Mesothelial cell of epicardium (in vitro differentiated cells): Measurements from ENCODE around the gene CCDC88A. TPM values are rescaled to one million over a fixed set of nuclear protein-coding genes. Genes with fewer than 3 reads are reported as not detected.

Experiments
- DNase-seq, 2 experiments: peaks; one replicate each; pipeline ENCODE4 v3.0.0; 2021; ENCODE audit warnings: low spot score in 2 of 2; ENCODE audit not compliant: unreplicated experiment in 2 of 2
- H3K27ac Mint-ChIP-seq: 2 replicates; pipeline ENCODE4 v1.8.0; 2021; ENCODE audit warnings: mixed read lengths
- H3K27me3 Mint-ChIP-seq: 2 replicates; pipeline ENCODE4 v1.8.0; 2021; ENCODE audit warnings: low read depth, mixed read lengths
- H3K36me3 Mint-ChIP-seq: 2 replicates; pipeline ENCODE4 v1.8.0; 2021; ENCODE audit warnings: mixed read lengths
- H3K4me1 Mint-ChIP-seq: 2 replicates; pipeline ENCODE4 v1.8.0; 2021; ENCODE audit warnings: mixed read lengths
- H3K4me3 Mint-ChIP-seq: 2 replicates; pipeline ENCODE4 v1.8.0; 2021; ENCODE audit warnings: mild to moderate bottlenecking, moderate library complexity, mixed read lengths
- H3K9me3 Mint-ChIP-seq: 2 replicates; pipeline ENCODE4 v1.8.0; 2021; ENCODE audit warnings: mixed read lengths
- total RNA-seq: library from RNA; stranded (reverse); gene quantifications from 3 replicates; pipeline ENCODE4 v1.2.1, GENCODE V29; 2021
- TF ChIP-seq, protein P1 (sequence below): fragments of 200-600 bp; sonication (generic); IDR thresholded peaks from one replicate; pipeline ENCODE4 v1.5.0; 2021; ENCODE audit warnings: antibody characterized with exemption; ENCODE audit not compliant: unreplicated experiment

The CCDC88A gene
- total RNA-seq, 1 donor from 2014 or later, result 60.1 TPM

DNA sequence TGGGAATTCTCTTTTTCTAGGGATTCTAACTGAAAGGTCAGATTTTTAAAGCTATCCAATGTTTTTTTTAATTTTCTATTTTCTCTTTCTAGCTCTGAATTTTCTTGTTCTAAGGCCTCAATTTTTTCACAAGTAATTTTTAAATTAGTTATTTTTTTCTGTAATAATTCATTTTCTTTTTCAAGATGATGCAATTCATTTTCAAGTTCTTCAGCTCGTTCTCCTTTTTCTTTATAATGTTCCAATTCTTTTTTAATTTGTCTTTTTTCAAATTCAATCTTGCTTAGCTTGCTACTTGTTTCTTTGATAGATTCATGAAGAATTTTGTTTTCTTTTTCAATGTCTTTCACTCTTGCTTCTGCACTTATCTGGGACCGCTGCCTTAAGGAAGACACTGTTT lies 84.9 kb downstream of the CCDC88A start:
- H3K27ac Mint-ChIP-seq, result no peak overlapping the region
- no peaks in the 10 kb centered on the region for H3K27me3 Mint-ChIP-seq
- DNase-seq, result no peak
- no peak overlapping the region for H3K4me3 Mint-ChIP-seq
- TF ChIP-seq, protein P1, sequence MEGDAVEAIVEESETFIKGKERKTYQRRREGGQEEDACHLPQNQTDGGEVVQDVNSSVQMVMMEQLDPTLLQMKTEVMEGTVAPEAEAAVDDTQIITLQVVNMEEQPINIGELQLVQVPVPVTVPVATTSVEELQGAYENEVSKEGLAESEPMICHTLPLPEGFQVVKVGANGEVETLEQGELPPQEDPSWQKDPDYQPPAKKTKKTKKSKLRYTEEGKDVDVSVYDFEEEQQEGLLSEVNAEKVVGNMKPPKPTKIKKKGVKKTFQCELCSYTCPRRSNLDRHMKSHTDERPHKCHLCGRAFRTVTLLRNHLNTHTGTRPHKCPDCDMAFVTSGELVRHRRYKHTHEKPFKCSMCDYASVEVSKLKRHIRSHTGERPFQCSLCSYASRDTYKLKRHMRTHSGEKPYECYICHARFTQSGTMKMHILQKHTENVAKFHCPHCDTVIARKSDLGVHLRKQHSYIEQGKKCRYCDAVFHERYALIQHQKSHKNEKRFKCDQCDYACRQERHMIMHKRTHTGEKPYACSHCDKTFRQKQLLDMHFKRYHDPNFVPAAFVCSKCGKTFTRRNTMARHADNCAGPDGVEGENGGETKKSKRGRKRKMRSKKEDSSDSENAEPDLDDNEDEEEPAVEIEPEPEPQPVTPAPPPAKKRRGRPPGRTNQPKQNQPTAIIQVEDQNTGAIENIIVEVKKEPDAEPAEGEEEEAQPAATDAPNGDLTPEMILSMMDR, result no peak
- peaks cover 11% of the 10 kb centered on the region for H3K36me3 Mint-ChIP-seq
- H3K9me3 Mint-ChIP-seq, result no peaks in the 10 kb centered on the region
- no peaks in the 10 kb centered on the region for H3K4me1 Mint-ChIP-seq

DNA sequence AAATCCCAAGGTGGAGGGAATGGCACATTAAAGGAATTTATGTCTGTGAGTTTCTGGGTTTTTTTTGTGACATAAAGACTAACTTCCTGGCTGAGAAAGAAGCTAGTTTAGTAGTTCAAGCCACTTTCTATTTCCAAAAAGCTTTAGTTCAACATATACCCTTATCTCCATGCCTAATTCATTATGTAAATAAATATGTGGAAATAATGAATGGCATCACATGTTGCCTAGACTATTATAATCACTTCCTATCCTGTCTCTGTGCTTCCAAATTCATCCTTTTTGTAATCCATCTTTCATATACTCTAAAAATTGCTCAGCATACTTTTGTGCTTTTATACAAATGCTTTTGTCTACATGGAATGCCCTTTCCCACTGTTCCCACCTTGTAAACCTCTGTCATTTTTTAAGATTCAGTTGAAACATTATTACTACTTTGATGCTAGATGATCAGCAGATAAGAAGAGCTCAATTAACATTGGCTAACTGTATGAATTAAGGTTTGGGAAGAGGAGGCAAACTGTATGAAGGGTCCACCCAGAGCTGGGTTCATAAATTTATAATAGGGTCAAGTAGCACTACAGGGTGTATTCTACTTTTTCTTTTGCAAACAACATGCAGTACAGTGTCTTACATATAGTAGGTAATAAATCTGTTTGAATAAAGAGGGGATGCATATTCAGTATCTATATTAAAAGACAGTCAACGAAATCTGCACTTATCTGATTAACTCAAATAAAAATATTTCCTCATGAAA lies 88.9 kb downstream of the CCDC88A start:
- DNase-seq, result no peak
- TF ChIP-seq, protein P1, result no peak
- Mint-ChIP-seq H3K27me3 (no peaks in the 10 kb centered on the region), H3K4me1 (no peaks in the 10 kb centered on the region), H3K4me3 (no peak overlapping the region), H3K27ac (no peak overlapping the region), H3K36me3 (peaks cover 33% of the 10 kb centered on the region), H3K9me3 (peaks cover 12% of the 10 kb centered on the region)

DNA sequence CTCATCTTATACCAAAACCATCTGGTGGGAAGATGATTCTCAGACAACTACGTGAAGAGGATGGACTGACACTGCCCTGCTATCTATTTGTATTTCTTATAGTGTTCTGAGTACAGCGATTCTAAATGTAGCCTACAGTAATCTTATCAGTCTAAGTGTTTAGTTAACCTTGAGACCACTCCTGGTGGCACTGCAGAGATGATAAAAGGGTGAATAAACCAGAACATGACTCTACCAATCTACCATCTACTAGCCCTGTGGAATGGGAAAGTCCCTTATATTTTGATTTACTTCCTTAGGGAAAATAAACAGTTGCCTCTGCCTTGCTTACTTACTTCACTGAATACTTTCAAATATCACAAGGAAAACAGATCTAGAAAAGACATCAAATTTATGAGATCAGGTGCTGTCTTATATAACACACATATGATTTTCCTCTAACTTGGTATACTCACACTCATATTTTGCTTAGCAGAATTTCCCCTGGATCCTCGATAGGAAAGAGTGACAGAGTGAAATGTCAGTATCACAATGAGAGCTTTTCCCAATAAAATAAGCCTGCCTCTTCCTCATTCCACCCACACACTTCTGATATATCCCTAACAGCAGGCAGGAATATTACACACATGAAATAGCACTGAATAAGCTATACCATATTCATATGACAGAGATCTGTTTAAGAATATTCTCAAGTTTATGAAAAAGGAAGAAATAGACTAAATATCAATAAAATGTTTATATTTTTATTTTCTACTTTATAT lies 92.0 kb downstream of the CCDC88A start:
- no peaks in the 10 kb centered on the region for H3K4me1 Mint-ChIP-seq
- peaks cover 31% of the 10 kb centered on the region for H3K36me3 Mint-ChIP-seq
- no peak overlapping the region for H3K27ac Mint-ChIP-seq
- DNase-seq, result no peak
- TF ChIP-seq, protein P1, result no peak
- H3K27me3 Mint-ChIP-seq, result no peaks in the 10 kb centered on the region
- peaks cover 14% of the 10 kb centered on the region for H3K9me3 Mint-ChIP-seq
- H3K4me3 Mint-ChIP-seq, result no peak overlapping the region

DNA sequence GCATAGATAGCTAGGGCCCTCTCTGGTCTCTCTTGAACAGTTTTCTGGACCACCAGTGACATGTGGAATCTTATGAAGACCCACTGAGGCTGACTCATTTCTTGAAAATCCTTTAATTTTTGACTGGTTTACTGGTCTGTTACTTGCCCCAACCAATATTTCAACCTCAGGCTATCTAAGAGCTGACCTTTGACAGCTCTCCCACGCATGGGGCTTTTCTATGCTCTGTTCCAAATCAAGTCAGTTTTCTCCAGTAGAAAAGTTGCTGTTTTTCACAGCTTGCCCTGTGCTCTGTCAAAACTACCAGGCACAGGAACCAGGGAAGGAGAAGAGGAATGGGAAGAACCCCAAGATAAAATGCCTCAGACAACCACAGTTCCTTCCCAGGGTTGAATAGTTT lies 104.7 kb downstream of the CCDC88A start:
- Mint-ChIP-seq H3K27ac (no peak overlapping the region), H3K27me3 (no peaks in the 10 kb centered on the region), H3K9me3 (no peaks in the 10 kb centered on the region), H3K4me3 (no peak overlapping the region), H3K36me3 (peaks cover 19% of the 10 kb centered on the region), H3K4me1 (no peaks in the 10 kb centered on the region)
- no peak for DNase-seq
- TF ChIP-seq, protein P1, result no peak

DNA sequence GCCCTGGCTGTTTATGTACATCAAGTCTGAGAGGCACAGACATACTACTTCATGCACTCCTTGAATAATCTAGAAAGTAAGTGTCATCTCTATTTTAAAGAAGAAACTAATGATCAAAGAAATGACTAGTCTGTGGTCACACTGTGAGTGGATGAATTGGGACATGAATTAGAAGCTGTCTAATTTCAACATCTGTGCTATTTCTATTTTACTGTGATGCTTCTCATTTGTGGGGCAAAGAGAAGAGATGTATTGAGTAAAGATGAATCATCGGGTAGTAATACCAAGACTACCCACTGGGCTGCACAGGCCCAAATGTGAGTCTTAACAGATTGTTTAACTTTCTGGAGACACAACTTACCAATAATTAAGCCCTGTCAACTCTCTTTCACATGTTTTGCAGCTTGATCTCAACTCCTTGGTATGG lies 108.2 kb downstream of the CCDC88A start:
- no peak overlapping the region for H3K4me3 Mint-ChIP-seq
- TF ChIP-seq, protein P1, result peak; percentile 16
- H3K27me3 Mint-ChIP-seq, result no peaks in the 10 kb centered on the region
- H3K4me1 Mint-ChIP-seq, result no peaks in the 10 kb centered on the region
- no peaks in the 10 kb centered on the region for H3K9me3 Mint-ChIP-seq
- no peak overlapping the region for H3K27ac Mint-ChIP-seq
- peaks cover 17% of the 10 kb centered on the region for H3K36me3 Mint-ChIP-seq
- DNase-seq, result no peak
